Mesendoderm (in vitro differentiated cells): ENCODE data around the gene MAST4.

Experiments used
- DNase-seq: peaks from one replicate; pipeline ENCODE4 v3.0.0; 2013
- H2AK5ac ChIP-seq: 2 replicates; pipeline ENCODE4 v1.6.1; 2013; ENCODE audit warnings: low read length, inconsistent platforms
- H2BK120ac ChIP-seq: 2 replicates; pipeline ENCODE4 v1.6.1; 2013; ENCODE audit warnings: low read depth, mild to moderate bottlenecking, low read length, moderate library complexity, mixed read lengths
- H2BK15ac ChIP-seq: replicated peaks from 2 replicates; pipeline ENCODE4 v1.6.1; 2013; ENCODE audit warnings: low read depth, mild to moderate bottlenecking, moderate library complexity
- H2BK5ac ChIP-seq: 2 replicates; pipeline ENCODE4 v1.6.1; 2013; ENCODE audit warnings: low read length, inconsistent platforms
- H3K18ac ChIP-seq: 2 replicates; pipeline ENCODE4 v1.6.1; 2013; ENCODE audit warnings: mild to moderate bottlenecking, low read length, mixed read lengths
- H3K23ac ChIP-seq: one replicate; pipeline ENCODE4 v1.6.1; 2013; ENCODE audit warnings: low read length
- H3K27ac ChIP-seq: 2 replicates; pipeline ENCODE4 v1.5.1; 2013; ENCODE audit warnings: low read depth, mild to moderate bottlenecking, inconsistent platforms, low read length, moderate library complexity
- H3K27me3 ChIP-seq: 2 replicates; pipeline ENCODE4 v1.6.1; 2013; ENCODE audit warnings: low read length, control low read depth, mild to moderate bottlenecking, inconsistent platforms; ENCODE audit not compliant: insufficient read depth, poor library complexity
- H3K36me3 ChIP-seq: 2 replicates; pipeline ENCODE4 v1.6.1; 2013; ENCODE audit warnings: low read length, inconsistent platforms; ENCODE audit not compliant: control insufficient read depth, insufficient read depth
- H3K4ac ChIP-seq: one replicate; pipeline ENCODE4 v1.6.1; 2013; ENCODE audit warnings: low read depth, mild to moderate bottlenecking, low read length, moderate library complexity
- H3K4me1 ChIP-seq: 2 replicates; pipeline ENCODE4 v1.6.1; 2013; ENCODE audit warnings: low read depth, low read length, inconsistent platforms; ENCODE audit not compliant: control insufficient read depth
- H3K4me2 ChIP-seq: 2 replicates; pipeline ENCODE4 v1.6.1; 2013; ENCODE audit warnings: low read length
- H3K4me3 ChIP-seq: 2 replicates; pipeline ENCODE4 v1.5.1; 2013; ENCODE audit warnings: mild to moderate bottlenecking, low read length
- H3K56ac ChIP-seq: one replicate; pipeline ENCODE4 v1.6.1; 2013; ENCODE audit warnings: low read length
- H3K79me1 ChIP-seq: 2 replicates; pipeline ENCODE4 v1.6.1; 2013; ENCODE audit warnings: low read length, inconsistent platforms
- H3K79me2 ChIP-seq: 2 replicates; pipeline ENCODE4 v1.6.1; 2013; ENCODE audit warnings: mild to moderate bottlenecking, low read length; ENCODE audit not compliant: control insufficient read depth, insufficient read depth
- H3K9ac ChIP-seq: 2 replicates; pipeline ENCODE4 v1.6.1; 2013; ENCODE audit warnings: low read length, inconsistent platforms
- H4K5ac ChIP-seq: one replicate; pipeline ENCODE4 v1.6.1; 2013; ENCODE audit warnings: low read length
- H4K8ac ChIP-seq: one replicate; pipeline ENCODE4 v1.6.1; 2013; ENCODE audit warnings: low read depth, mild to moderate bottlenecking, control low read depth, low read length, moderate library complexity
- WGBS: extraction: QIAGEN DNeasy Blood & Tissue Kit; methylation state at CpG from one replicate; pipeline ENCODE4 v1.1.7; 2013; ENCODE audit warnings: low lambda C conversion rate, missing lambda C conversion rate; ENCODE audit not compliant: insufficient coverage; ENCODE audit errors: extremely low coverage; 5-methylcytosine and 5-hydroxymethylcytosine counted together

MAST4 gene

DNA sequence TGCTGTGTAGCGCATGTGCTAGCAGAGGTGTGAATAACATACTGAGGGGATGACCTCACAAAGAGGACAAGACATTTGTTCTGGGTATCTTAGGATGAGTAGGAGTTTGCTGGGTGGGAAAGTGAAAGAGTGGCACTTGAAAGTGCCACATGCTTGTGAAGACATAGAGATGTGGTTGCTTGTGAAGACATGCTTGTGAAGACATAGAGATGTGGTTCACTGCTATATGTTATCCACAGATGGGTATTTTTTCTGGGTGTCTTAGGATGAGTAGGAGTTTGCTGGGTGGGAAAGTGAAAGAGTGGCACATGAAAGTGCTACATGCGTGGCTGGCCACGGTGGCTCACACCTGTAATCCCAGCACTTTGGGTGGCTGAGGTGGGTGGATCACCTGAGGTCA, 63.6 kb downstream of the MAST4 start:
- H3K27me3 ChIP-seq, result no peaks in the 10 kb centered on the region
- no peak overlapping the region for H2BK5ac ChIP-seq
- no peak overlapping the region for H3K18ac ChIP-seq
- H3K56ac ChIP-seq, result no peak overlapping the region
- whole genome bisulfite sequencing, result no CpG with 5 or more reads among the region's 3 CpGs
- H3K23ac ChIP-seq, result no peak overlapping the region
- H3K4me2 ChIP-seq, result no peak overlapping the region
- H4K5ac ChIP-seq, result no peak overlapping the region
- H2BK120ac ChIP-seq, result no peak overlapping the region
- DNase-seq, result no peak
- no peaks in the 10 kb centered on the region for H3K36me3 ChIP-seq
- H3K4ac ChIP-seq, result no peak overlapping the region
- no peak overlapping the region for H2BK15ac ChIP-seq
- no peak overlapping the region for H3K27ac ChIP-seq
- no peaks in the 10 kb centered on the region for H3K79me2 ChIP-seq
- H3K9ac ChIP-seq, result no peak overlapping the region
- no peak overlapping the region for H4K8ac ChIP-seq
- no peaks in the 10 kb centered on the region for H3K79me1 ChIP-seq
- H3K4me1 ChIP-seq, result no peaks in the 10 kb centered on the region
- H2AK5ac ChIP-seq, result no peak overlapping the region
- no peak overlapping the region for H3K4me3 ChIP-seq

DNA sequence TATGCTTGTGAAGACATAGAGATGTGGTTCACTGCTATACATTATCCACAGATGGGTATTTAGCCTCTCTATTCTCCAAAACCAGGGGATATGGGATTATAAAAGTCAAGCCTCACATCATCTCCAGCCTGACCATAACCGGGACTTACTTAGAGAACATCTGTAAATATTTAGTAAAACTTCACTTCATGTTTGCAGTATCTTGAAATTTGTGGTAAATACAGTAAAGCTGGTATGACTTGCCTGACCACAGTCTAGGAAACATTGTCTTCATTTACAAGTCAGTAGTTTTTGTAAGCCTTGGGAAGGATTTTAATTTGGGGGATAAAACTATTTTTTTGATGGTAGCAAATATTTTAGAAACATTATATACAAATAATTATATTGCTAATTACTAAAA, 64.2 kb downstream of the MAST4 start:
- H4K8ac ChIP-seq, result no peak overlapping the region
- no peaks in the 10 kb centered on the region for H3K36me3 ChIP-seq
- no peak overlapping the region for H3K4me3 ChIP-seq
- no peak overlapping the region for H3K4ac ChIP-seq
- no peak for DNase-seq
- no peak overlapping the region for H3K18ac ChIP-seq
- WGBS, result no CpG with 5 or more reads among the region's 1 CpG
- H3K56ac ChIP-seq, result no peak overlapping the region
- no peaks in the 10 kb centered on the region for H3K79me2 ChIP-seq
- no peak overlapping the region for H3K9ac ChIP-seq
- no peak overlapping the region for H2AK5ac ChIP-seq
- H4K5ac ChIP-seq, result no peak overlapping the region
- H3K4me1 ChIP-seq, result no peaks in the 10 kb centered on the region
- H3K23ac ChIP-seq, result no peak overlapping the region
- H2BK15ac ChIP-seq, result no peak overlapping the region
- H2BK5ac ChIP-seq, result no peak overlapping the region
- no peak overlapping the region for H3K4me2 ChIP-seq
- H3K27ac ChIP-seq, result no peak overlapping the region
- H3K79me1 ChIP-seq, result no peaks in the 10 kb centered on the region
- no peak overlapping the region for H2BK120ac ChIP-seq
- H3K27me3 ChIP-seq, result no peaks in the 10 kb centered on the region

DNA sequence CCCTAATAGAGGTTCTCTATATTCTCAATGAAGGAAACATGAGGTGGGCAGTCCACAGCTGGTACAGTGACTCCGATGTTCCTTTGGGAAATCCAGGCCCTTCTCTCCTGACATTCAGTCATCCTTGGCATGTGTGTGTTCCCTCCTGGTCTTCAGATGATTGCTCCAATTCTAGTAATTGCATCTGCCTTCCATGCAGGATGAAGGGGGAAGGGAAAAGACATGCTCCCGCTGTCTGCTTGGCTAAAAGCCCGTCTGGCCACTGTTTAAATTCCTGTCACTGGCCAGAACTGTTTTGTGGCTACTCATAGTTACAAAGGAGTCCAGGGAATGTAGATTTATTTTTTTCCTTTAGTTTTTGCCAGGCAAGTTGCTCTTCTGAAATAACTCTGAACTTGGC, 65.0 kb downstream of the MAST4 start:
- no peaks in the 10 kb centered on the region for H3K4me1 ChIP-seq
- no peaks in the 10 kb centered on the region for H3K27me3 ChIP-seq
- no peak overlapping the region for H2BK120ac ChIP-seq
- no peak overlapping the region for H3K4ac ChIP-seq
- no peak overlapping the region for H3K4me3 ChIP-seq
- H3K23ac ChIP-seq, result no peak overlapping the region
- H3K9ac ChIP-seq, result no peak overlapping the region
- H3K18ac ChIP-seq, result no peak overlapping the region
- no peak overlapping the region for H2BK15ac ChIP-seq
- H3K56ac ChIP-seq, result no peak overlapping the region
- H4K8ac ChIP-seq, result no peak overlapping the region
- H2AK5ac ChIP-seq, result no peak overlapping the region
- H4K5ac ChIP-seq, result no peak overlapping the region
- H3K79me1 ChIP-seq, result no peaks in the 10 kb centered on the region
- no peaks in the 10 kb centered on the region for H3K36me3 ChIP-seq
- no peak overlapping the region for H3K27ac ChIP-seq
- no peaks in the 10 kb centered on the region for H3K79me2 ChIP-seq
- no peak for DNase-seq
- no CpG with 5 or more reads among the region's 3 CpGs for WGBS
- H3K4me2 ChIP-seq, result no peak overlapping the region
- H2BK5ac ChIP-seq, result no peak overlapping the region

DNA sequence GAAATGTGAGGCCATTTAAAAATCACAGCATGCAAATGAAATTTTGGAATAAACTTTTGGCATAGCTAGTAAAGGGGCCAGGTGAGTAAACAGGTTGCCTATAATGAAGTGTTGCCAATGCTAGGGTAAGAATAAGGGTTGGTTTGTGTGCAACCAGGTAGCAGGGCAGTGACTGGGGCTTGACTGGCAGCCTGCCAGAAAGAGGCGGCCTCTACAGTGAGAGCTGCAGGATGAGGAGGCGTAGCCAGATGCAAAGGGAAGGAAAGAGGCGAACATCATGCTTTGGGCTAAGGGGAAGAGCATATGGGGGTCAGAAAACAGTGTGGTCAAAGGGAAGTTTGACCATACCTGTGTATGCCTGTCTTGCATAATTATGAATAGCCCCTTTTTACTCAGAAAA, 70.6 kb downstream of the MAST4 start:
- H3K36me3 ChIP-seq, result no peaks in the 10 kb centered on the region
- H3K23ac ChIP-seq, result no peak overlapping the region
- H2BK5ac ChIP-seq, result no peak overlapping the region
- no peak for DNase-seq
- H3K9ac ChIP-seq, result no peak overlapping the region
- H3K56ac ChIP-seq, result no peak overlapping the region
- no peak overlapping the region for H2BK15ac ChIP-seq
- H2BK120ac ChIP-seq, result no peak overlapping the region
- no peak overlapping the region for H3K4ac ChIP-seq
- H3K27me3 ChIP-seq, result no peaks in the 10 kb centered on the region
- H3K4me1 ChIP-seq, result no peaks in the 10 kb centered on the region
- no peak overlapping the region for H2AK5ac ChIP-seq
- H4K5ac ChIP-seq, result no peak overlapping the region
- H3K79me2 ChIP-seq, result no peaks in the 10 kb centered on the region
- no peaks in the 10 kb centered on the region for H3K79me1 ChIP-seq
- no peak overlapping the region for H4K8ac ChIP-seq
- no CpG with 5 or more reads among the region's 3 CpGs for WGBS
- H3K4me2 ChIP-seq, result no peak overlapping the region
- no peak overlapping the region for H3K27ac ChIP-seq
- H3K4me3 ChIP-seq, result no peak overlapping the region
- H3K18ac ChIP-seq, result no peak overlapping the region

DNA sequence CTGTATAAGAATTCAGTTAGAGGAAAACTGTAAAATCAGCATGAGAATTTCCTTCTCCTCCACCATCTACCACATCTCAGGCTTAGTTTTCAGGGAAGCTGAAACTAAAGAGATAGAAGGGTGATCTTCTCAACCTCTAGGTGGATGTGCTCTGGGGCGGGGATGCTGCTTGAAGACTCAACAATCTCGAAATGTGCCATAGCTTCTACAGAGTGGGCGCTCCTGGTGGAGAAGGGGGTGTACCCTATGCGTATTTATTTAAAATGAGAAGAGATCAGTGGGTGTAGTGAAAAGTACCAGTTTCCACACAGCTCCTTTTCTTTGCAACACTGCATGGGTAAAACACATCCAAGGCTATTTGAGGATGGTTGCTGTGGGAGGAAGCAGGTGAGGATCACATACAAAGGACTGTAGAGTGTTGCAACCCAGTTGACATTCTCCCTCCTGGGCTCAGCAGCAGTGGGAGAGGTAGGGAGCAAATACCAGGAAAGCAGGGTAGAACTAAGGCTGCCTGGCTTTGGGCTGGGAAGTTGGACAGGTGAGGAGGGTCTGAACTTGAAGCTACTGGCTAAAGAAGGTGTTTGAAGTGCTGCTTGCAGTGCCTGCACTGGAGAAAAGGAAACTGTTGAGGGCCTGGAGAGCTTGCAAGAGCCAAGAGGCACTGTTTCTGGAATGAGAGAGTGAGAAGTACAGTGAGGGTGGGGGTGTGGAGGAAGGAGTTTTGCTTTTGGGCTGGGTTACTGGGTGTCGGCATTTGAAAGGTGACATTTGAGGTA, 73.1 kb downstream of the MAST4 start:
- Histone ChIP-seq H3K23ac (no peak overlapping the region), H3K79me2 (no peaks in the 10 kb centered on the region), H3K4me2 (no peak overlapping the region), H3K18ac (no peak overlapping the region), H3K27me3 (no peaks in the 10 kb centered on the region), H3K4me3 (no peak overlapping the region), H4K5ac (no peak overlapping the region), H2BK120ac (no peak overlapping the region), H2BK15ac (no peak overlapping the region), H3K4me1 (no peaks in the 10 kb centered on the region), H3K56ac (no peak overlapping the region), H3K4ac (no peak overlapping the region), H3K79me1 (no peaks in the 10 kb centered on the region), H4K8ac (no peak overlapping the region), H3K27ac (no peak overlapping the region), H2BK5ac (no peak overlapping the region), H3K9ac (no peak overlapping the region), H3K36me3 (no peaks in the 10 kb centered on the region), H2AK5ac (no peak overlapping the region)
- no peak for DNase-seq
- no CpG with 5 or more reads among the region's 5 CpGs for WGBS

DNA sequence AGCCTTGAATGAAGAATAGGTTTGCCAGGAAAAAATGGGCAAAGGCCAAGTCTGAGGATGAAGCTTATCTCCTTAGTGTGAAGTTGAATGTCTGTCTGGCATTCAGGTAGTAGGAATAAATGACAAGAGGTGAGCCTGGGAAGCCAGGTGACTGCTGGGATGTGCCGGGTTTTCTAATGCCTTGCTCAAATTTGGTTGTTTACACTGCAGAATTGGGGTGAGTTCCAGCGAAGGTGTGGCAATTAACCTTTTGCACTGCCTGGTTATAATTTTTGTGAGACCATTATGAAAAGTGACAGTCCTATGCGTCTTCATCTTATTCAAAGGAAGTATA, 73.6 kb downstream of the MAST4 start:
- no peak overlapping the region for H4K8ac ChIP-seq
- H3K4ac ChIP-seq, result no peak overlapping the region
- H3K18ac ChIP-seq, result no peak overlapping the region
- no peak overlapping the region for H3K56ac ChIP-seq
- no peak overlapping the region for H3K4me3 ChIP-seq
- H2AK5ac ChIP-seq, result no peak overlapping the region
- H3K23ac ChIP-seq, result no peak overlapping the region
- DNase-seq, result no peak
- H3K27me3 ChIP-seq, result no peaks in the 10 kb centered on the region
- H3K27ac ChIP-seq, result no peak overlapping the region
- H3K79me1 ChIP-seq, result no peaks in the 10 kb centered on the region
- no peak overlapping the region for H4K5ac ChIP-seq
- no peak overlapping the region for H2BK120ac ChIP-seq
- no peak overlapping the region for H2BK15ac ChIP-seq
- H3K4me1 ChIP-seq, result no peaks in the 10 kb centered on the region
- H3K36me3 ChIP-seq, result no peaks in the 10 kb centered on the region
- no CpG with 5 or more reads among the region's 3 CpGs for WGBS
- H3K79me2 ChIP-seq, result no peaks in the 10 kb centered on the region
- no peak overlapping the region for H3K9ac ChIP-seq
- H2BK5ac ChIP-seq, result no peak overlapping the region
- no peak overlapping the region for H3K4me2 ChIP-seq
